Measurements from ENCODE around the gene VMP1.
"Not testable (repeated sequence)": the region's sequence is repeated elsewhere in the genome, so short reads cannot be mapped to it uniquely, and the experiment has no call there.

Gene VMP1

DNA sequence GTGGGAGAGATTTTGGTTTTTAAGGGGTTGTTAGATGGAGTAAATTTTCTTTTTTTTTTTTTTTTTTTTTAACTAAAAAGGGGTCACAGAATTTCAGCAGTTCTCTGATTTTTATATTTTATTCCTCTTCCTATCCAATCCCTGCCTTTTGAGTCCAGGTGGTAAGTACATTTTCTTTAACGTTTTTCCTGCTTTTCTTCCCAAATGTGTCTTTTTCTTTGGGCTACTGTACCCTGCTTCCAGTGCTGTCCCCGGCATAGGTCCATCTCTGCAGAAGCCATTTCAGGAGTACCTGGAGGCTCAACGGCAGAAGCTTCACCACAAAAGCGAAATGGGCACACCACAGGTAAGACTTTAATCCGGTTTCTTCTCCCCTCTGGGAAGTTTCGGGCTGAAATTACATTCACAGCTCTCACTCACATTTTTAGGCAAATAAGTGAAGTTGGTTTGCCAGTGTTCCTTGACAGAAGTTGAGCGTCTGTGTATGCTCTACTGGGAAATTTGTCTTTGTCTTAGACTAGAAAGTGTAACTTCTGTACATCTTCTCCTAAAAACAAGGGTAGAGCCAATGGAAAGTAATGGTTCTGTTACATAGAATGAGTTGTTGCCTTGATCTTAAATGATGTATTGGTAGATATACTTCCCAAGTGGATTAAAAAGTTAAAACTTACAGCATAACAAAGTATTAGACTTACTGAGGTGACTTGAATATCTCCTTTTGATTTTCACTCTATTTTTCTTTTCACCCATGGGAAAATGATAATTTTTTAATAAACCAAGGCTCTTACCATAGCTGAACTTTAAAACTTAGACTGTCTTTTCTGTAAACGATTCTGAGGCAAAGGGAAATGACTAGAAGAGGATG lies 130.8 kb downstream of the VMP1 start:
- Histone ChIP-seq H3K27me3 (no peaks in the 10 kb centered on the region), H3K4me1 (ENCODE audit: control insufficient read depth in 1 of 2, insufficient read depth in 1 of 2, low read depth in 1 of 2, low read length in 1 of 2) (peaks cover 27 to 50% of the 10 kb centered on the region in 2 experiments), H3K36me3 (peaks cover 80% of the 10 kb centered on the region), H3K9me3 (no peaks in the 10 kb centered on the region), H3K27ac (peak overlapping the region; percentile 83), H3K4me3 (ENCODE audit: low read depth in 1 of 2, low read length in 1 of 2) (peak overlapping the region; percentile 37 to 83)
- no peak for TF ChIP-seq CTCF (IDR thresholded peaks at IDR 0.05)

DNA sequence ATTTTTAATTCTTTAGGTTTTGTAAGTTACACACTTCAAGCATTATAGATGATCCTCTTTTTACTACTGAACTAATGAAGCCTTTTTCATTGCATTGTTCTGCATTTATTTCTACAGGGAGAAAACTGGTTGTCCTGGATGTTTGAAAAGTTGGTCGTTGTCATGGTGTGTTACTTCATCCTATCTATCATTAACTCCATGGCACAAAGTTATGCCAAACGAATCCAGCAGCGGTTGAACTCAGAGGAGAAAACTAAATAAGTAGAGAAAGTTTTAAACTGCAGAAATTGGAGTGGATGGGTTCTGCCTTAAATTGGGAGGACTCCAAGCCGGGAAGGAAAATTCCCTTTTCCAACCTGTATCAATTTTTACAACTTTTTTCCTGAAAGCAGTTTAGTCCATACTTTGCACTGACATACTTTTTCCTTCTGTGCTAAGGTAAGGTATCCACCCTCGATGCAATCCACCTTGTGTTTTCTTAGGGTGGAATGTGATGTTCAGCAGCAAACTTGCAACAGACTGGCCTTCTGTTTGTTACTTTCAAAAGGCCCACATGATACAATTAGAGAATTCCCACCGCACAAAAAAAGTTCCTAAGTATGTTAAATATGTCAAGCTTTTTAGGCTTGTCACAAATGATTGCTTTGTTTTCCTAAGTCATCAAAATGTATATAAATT lies 132.3 kb downstream of the VMP1 start:
- peaks cover 71% of the 10 kb centered on the region for H3K36me3 ChIP-seq
- no peaks in the 10 kb centered on the region for H3K27me3 ChIP-seq
- peak overlapping the region; percentile 13 to 83 for H3K4me3 ChIP-seq (ENCODE audit: low read depth in 1 of 2, low read length in 1 of 2)
- peaks cover 27 to 50% of the 10 kb centered on the region in 2 experiments for H3K4me1 ChIP-seq (ENCODE audit: control insufficient read depth in 1 of 2, insufficient read depth in 1 of 2, low read depth in 1 of 2, low read length in 1 of 2)
- H3K27ac ChIP-seq: peak overlapping the region; percentile 83
- no peaks in the 10 kb centered on the region for H3K9me3 ChIP-seq
- TF ChIP-seq CTCF (IDR thresholded peaks at IDR 0.05): no peak

- no peak for TF ChIP-seq CTCF (IDR thresholded peaks at IDR 0.05)
- H3K9me3 ChIP-seq: no peaks in the 10 kb centered on the region
- no peaks in the 10 kb centered on the region for H3K27me3 ChIP-seq
- peaks cover 63% of the 10 kb centered on the region for H3K36me3 ChIP-seq
- H3K4me3 ChIP-seq (ENCODE audit: low read depth in 1 of 2, low read length in 1 of 2): peak overlapping the region in 1 of 2 experiments; percentile 83
- H3K4me1 ChIP-seq (ENCODE audit: control insufficient read depth in 1 of 2, insufficient read depth in 1 of 2, low read depth in 1 of 2, low read length in 1 of 2): peaks cover 27 to 51% of the 10 kb centered on the region in 2 experiments
- peak overlapping the region; percentile 26 for H3K27ac ChIP-seq
Measured at GRCh38 chr17:59840329-59841090, 133.1 kb downstream of the VMP1 start.

- H3K27me3 ChIP-seq, H3K9me3 ChIP-seq: not testable (repeated sequence)
- Histone ChIP-seq H3K4me1 (ENCODE audit: control insufficient read depth in 1 of 2, insufficient read depth in 1 of 2, low read depth in 1 of 2, low read length in 1 of 2) (peaks cover 28 to 57% of the 10 kb centered on the region in 2 experiments), H3K27ac (peak overlapping the region; percentile 26), H3K36me3 (peaks cover 60% of the 10 kb centered on the region), H3K4me3 (ENCODE audit: low read depth in 1 of 2, low read length in 1 of 2) (peak overlapping the region in 1 of 2 experiments; percentile 83)
Measured at GRCh38 chr17:59841091-59841881, 133.8 kb downstream of the VMP1 start.

DNA sequence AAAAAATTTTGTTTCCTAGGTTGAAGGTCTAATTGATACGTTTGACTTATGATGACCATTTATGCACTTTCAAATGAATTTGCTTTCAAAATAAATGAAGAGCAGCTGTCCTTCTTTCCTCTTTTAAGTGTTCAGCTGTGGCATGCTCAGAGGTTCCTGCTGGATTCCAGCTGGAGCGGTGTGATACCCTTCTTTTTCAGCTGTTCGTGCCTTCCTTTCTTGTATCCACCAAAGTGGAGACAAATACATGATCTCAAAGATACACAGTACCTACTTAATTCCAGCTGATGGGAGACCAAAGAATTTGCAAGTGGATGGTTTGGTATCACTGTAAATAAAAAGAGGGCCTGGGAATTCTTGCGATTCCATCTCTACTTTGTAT lies 134.4 kb downstream of the VMP1 start:
- Histone ChIP-seq H3K4me1 (ENCODE audit: control insufficient read depth in 1 of 2, insufficient read depth in 1 of 2, low read depth in 1 of 2, low read length in 1 of 2) (peaks cover 28 to 57% of the 10 kb centered on the region in 2 experiments), H3K36me3 (peaks cover 58% of the 10 kb centered on the region)
- not testable (repeated sequence) for H3K27ac ChIP-seq; H3K4me3 ChIP-seq (ENCODE audit: low read depth in 1 of 2, low read length in 1 of 2); H3K27me3 ChIP-seq; H3K9me3 ChIP-seq
